H1 (cell line): Measurements from ENCODE around the gene GJC3. TPM values are rescaled to one million over a fixed set of nuclear protein-coding genes. Genes with fewer than 3 reads are reported as not detected.

Experiments used
- GTF2F1 ChIP-seq: IDR thresholded peaks from 2 replicates; pipeline ENCODE4 v1.6.1; 2012; ENCODE audit warnings: low read depth, low read length, improper control_type of control experiment, borderline replicate concordance
- SIN3A ChIP-seq, 2 experiments: IDR thresholded peaks in 1 of 2; conservative IDR thresholded peaks in 1 of 2; 2 replicates each; pipeline ENCODE4 v1.6.1; 2011 to 2012; ENCODE audit warnings: low read length in 2 of 2, improper control_type of control experiment in 1 of 2, low read depth in 1 of 2, mild to moderate bottlenecking in 1 of 2
- polyA plus RNA-seq, 7 experiments: library from polyadenylated mRNA; depleted of rRNA in 3 of 7; stranded (reverse) in 5 of 7; unstranded in 2 of 7; fragments of >200 nt in 5 of 7; fragments of 200-250 nt in 2 of 7; gene quantifications; 1 replicate in 5 of 7; 2 replicates in 1 of 7; 4 replicates in 1 of 7; pipeline versions ENCODE4 v1.2.1 to v1.2.3, GENCODE V29; 2011 to 2013; ENCODE audit warnings: missing spikeins in 2 of 7, mixed read lengths in 2 of 7
- total RNA-seq: library from RNA; stranded (reverse); fragmentation: NEBNext Ultra II Directional; extraction: Animal tissue kit (Norgen Biotek cat#: 25700); gene quantifications from 2 replicates; pipeline ENCODE4 v1.2.1, GENCODE V29; 2021
- TF ChIP-seq, protein P1 (sequence below): fragments of 300-600 bp; sonication (generic); IDR thresholded peaks from 2 replicates; pipeline ENCODE4 v1.7.1; 2012; ENCODE audit warnings: low read length, moderate library complexity, mild to moderate bottlenecking, inconsistent platforms; ENCODE audit not compliant: insufficient replicate concordance

Gene GJC3
- total and polyA plus RNA-seq, 2 of the 8 experiments (the other 6 are each of a cell fraction or from before 2014, with no cell fraction given): 2.7 to 3.0 TPM

DNA sequence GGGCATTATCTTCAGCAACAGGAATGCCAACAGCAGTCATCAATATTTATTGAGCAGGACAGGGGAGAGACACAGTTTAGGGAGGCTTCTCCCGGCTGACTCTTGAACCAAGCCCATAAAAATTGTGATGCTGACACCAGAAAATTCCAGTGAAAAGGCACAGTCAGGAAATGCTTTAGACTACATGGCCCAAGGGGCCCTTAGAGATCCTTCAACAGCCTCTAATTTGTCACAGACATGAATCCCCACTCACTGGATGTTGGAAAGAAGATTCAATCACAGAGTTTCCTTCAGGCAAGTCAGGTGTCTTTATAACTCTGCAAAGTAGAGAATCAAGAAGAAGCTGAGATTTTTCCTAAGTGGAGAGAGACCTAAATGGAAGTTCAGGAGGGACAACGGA is 1.2 kb downstream of the GJC3 start (continued):
- TF ChIP-seq, protein P1, sequence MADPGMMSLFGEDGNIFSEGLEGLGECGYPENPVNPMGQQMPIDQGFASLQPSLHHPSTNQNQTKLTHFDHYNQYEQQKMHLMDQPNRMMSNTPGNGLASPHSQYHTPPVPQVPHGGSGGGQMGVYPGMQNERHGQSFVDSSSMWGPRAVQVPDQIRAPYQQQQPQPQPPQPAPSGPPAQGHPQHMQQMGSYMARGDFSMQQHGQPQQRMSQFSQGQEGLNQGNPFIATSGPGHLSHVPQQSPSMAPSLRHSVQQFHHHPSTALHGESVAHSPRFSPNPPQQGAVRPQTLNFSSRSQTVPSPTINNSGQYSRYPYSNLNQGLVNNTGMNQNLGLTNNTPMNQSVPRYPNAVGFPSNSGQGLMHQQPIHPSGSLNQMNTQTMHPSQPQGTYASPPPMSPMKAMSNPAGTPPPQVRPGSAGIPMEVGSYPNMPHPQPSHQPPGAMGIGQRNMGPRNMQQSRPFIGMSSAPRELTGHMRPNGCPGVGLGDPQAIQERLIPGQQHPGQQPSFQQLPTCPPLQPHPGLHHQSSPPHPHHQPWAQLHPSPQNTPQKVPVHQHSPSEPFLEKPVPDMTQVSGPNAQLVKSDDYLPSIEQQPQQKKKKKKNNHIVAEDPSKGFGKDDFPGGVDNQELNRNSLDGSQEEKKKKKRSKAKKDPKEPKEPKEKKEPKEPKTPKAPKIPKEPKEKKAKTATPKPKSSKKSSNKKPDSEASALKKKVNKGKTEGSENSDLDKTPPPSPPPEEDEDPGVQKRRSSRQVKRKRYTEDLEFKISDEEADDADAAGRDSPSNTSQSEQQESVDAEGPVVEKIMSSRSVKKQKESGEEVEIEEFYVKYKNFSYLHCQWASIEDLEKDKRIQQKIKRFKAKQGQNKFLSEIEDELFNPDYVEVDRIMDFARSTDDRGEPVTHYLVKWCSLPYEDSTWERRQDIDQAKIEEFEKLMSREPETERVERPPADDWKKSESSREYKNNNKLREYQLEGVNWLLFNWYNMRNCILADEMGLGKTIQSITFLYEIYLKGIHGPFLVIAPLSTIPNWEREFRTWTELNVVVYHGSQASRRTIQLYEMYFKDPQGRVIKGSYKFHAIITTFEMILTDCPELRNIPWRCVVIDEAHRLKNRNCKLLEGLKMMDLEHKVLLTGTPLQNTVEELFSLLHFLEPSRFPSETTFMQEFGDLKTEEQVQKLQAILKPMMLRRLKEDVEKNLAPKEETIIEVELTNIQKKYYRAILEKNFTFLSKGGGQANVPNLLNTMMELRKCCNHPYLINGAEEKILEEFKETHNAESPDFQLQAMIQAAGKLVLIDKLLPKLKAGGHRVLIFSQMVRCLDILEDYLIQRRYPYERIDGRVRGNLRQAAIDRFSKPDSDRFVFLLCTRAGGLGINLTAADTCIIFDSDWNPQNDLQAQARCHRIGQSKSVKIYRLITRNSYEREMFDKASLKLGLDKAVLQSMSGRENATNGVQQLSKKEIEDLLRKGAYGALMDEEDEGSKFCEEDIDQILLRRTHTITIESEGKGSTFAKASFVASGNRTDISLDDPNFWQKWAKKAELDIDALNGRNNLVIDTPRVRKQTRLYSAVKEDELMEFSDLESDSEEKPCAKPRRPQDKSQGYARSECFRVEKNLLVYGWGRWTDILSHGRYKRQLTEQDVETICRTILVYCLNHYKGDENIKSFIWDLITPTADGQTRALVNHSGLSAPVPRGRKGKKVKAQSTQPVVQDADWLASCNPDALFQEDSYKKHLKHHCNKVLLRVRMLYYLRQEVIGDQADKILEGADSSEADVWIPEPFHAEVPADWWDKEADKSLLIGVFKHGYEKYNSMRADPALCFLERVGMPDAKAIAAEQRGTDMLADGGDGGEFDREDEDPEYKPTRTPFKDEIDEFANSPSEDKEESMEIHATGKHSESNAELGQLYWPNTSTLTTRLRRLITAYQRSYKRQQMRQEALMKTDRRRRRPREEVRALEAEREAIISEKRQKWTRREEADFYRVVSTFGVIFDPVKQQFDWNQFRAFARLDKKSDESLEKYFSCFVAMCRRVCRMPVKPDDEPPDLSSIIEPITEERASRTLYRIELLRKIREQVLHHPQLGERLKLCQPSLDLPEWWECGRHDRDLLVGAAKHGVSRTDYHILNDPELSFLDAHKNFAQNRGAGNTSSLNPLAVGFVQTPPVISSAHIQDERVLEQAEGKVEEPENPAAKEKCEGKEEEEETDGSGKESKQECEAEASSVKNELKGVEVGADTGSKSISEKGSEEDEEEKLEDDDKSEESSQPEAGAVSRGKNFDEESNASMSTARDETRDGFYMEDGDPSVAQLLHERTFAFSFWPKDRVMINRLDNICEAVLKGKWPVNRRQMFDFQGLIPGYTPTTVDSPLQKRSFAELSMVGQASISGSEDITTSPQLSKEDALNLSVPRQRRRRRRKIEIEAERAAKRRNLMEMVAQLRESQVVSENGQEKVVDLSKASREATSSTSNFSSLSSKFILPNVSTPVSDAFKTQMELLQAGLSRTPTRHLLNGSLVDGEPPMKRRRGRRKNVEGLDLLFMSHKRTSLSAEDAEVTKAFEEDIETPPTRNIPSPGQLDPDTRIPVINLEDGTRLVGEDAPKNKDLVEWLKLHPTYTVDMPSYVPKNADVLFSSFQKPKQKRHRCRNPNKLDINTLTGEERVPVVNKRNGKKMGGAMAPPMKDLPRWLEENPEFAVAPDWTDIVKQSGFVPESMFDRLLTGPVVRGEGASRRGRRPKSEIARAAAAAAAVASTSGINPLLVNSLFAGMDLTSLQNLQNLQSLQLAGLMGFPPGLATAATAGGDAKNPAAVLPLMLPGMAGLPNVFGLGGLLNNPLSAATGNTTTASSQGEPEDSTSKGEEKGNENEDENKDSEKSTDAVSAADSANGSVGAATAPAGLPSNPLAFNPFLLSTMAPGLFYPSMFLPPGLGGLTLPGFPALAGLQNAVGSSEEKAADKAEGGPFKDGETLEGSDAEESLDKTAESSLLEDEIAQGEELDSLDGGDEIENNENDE: no peak
- no peak for TF ChIP-seq SIN3A (conservative IDR thresholded peaks at IDR 0.05 in 1 of 2, IDR thresholded peaks at IDR 0.05 in 1 of 2; ENCODE audit: low read depth in 1 of 2, low read length in 2 of 2)
- TF ChIP-seq GTF2F1: no peak
